Spleen (tissue), 11 donors: ENCODE measurements around the gene MAPK1. TPM values are rescaled to one million over a fixed set of nuclear protein-coding genes. Genes with fewer than 3 reads are reported as not detected.
A peak's percentile ranks its signal among the peaks of the same experiment; 100 is the strongest.
"Not testable (repeated sequence)": the region's sequence is repeated elsewhere in the genome, so short reads cannot be mapped to it uniquely, and the experiment has no call there.

ENCODE experiments used
- DNase-seq: peaks from one replicate; pipeline ENCODE4 v3.0.0-alpha.2; 2020
- H3K27ac ChIP-seq, 8 donors: fragments of 200-600 bp; sonication (generic) in 7 of 8; 1 replicate in 4 of 8; 2 replicates in 4 of 8; pipeline versions ENCODE4 v1.5.0 to v1.8.0; 2016 to 2021; ENCODE audit warnings: inconsistent platforms in 4 of 8, mild to moderate bottlenecking in 4 of 8, moderate library complexity in 1 of 8
- H3K27me3 ChIP-seq, 7 donors: fragments of 200-600 bp; sonication (generic) in 6 of 7; replicated peaks in 1 of 7; 1 replicate in 4 of 7; 2 replicates in 3 of 7; pipeline versions ENCODE4 v1.5.0 to v1.8.0; 2016 to 2021; ENCODE audit warnings: inconsistent platforms in 3 of 7, mild to moderate bottlenecking in 1 of 7
- H3K36me3 ChIP-seq, 6 donors: fragments of 200-600 bp; sonication (generic) in 5 of 6; 1 replicate in 4 of 6; 2 replicates in 2 of 6; pipeline versions ENCODE4 v1.5.0 to v1.8.0; 2016 to 2021; ENCODE audit warnings: inconsistent platforms in 2 of 6
- H3K4me1 ChIP-seq, 6 donors: fragments of 200-600 bp; sonication (generic) in 5 of 6; 1 replicate in 3 of 6; 2 replicates in 3 of 6; pipeline versions ENCODE4 v1.5.0 to v1.8.0; 2016 to 2021; ENCODE audit warnings: inconsistent platforms in 3 of 6
- H3K4me3 ChIP-seq, 8 donors: fragments of 200-600 bp; sonication (generic) in 7 of 8; 1 replicate in 4 of 8; 2 replicates in 4 of 8; pipeline versions ENCODE4 v1.5.0 to v1.8.0; 2016 to 2021; ENCODE audit warnings: inconsistent platforms in 4 of 8, mild to moderate bottlenecking in 4 of 8, moderate library complexity in 2 of 8
- H3K9me3 ChIP-seq, 8 donors: fragments of 200-600 bp; sonication (generic) in 7 of 8; 1 replicate in 4 of 8; 2 replicates in 4 of 8; pipeline versions ENCODE4 v1.5.0 to v1.8.0; 2016 to 2021; ENCODE audit warnings: inconsistent platforms in 4 of 8
- POLR2A ChIP-seq, 3 donors: fragments of 450-650 bp; IDR thresholded peaks; one replicate each; pipeline ENCODE4 v1.5.1; 2017; ENCODE audit warnings: antibody characterized with exemption in 3 of 3, mild to moderate bottlenecking in 1 of 3
- POLR2AphosphoS5 ChIP-seq, 3 donors: sonication (generic); formaldehyde crosslinking; IDR thresholded peaks; one replicate each; pipeline ENCODE4 v1.5.1; 2017; ENCODE audit warnings: antibody characterized with exemption in 3 of 3
- WGBS, 5 donors: extraction: QIAGEN DNeasy Blood & Tissue Kit in 3 of 5; methylation state at CpG; one replicate each; pipeline versions ENCODE4 v1.1.5 to v1.1.7; 2013 to 2018; 5-methylcytosine and 5-hydroxymethylcytosine counted together
- intact Hi-C: fragments of 100-400 bp; cut with DNase I; formaldehyde crosslinking; loops from one replicate; pipeline ENCODE4 v1.15.0; 2023; ENCODE audit warnings: low total_unique reads
- polyA plus RNA-seq, 3 donors: library from polyadenylated mRNA; stranded (reverse); fragments of 200-250 nt; gene quantifications; one replicate each; pipeline ENCODE4 v1.2.1, GENCODE V29; 2013
- total RNA-seq, 7 donors: library from RNA; depleted of rRNA in 3 of 7; stranded (reverse); fragments of >200 nt in 3 of 7; fragmentation: NEBNext Ultra II Directional in 4 of 7; extraction: Animal tissue kit (Norgen Biotek cat#: 25700) in 4 of 7; gene quantifications; one replicate each; pipeline versions ENCODE4 v1.1.0 to v1.2.1, GENCODE V29; 2016 to 2021
- TF ChIP-seq, protein P1 (sequence below), 11 experiments: fragments of 200-600 bp in 7 of 11; fragments of 450-650 bp in 4 of 11; sonication (generic) in 4 of 11; IDR thresholded peaks in 8 of 11; conservative IDR thresholded peaks in 3 of 11; 1 replicate in 7 of 11; 2 replicates in 4 of 11; pipeline versions ENCODE4 v1.4.0 to v1.8.0; 2016 to 2021; ENCODE audit warnings: antibody characterized with exemption in 11 of 11, inconsistent platforms in 4 of 11, mild to moderate bottlenecking in 1 of 11
- donor health status: healthy with polysubstance abuse.
- donor health status: DM: no; HTN: no; CAD: no; lungs with moderate emphysema.
- donor health status: DM: no; HTN: no; CAD: no.
- donor health status: Bipolar disorder and iron deficiency.
- donor health status: healthy.
- donor health status: DM: no; HTN: no; CAD: no.
- donor health status: DM: yes; HTN: yes; CAD: no.

The MAPK1 gene
- total and polyA plus RNA-seq, 10 donors = 11.6 to 165 (median 106) TPM

DNA sequence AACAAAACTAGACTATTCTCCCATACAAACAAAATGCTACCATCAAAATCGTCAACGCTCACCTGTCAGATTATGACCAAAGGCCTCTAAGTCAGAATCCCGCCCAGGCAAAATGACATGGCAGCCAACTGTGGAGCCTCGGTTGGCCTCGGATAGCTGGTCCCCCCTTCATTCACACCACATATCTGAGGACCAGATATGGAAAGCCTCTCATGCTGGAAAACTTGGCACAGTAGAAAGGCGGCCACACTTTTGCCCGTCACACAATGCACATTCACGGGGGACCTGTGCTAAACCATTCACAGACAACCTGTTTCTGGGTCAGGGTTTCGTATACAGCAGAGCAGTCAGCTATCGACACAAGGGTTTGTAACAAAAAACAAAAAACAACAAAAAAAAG lies 11.2 kb downstream of the MAPK1 start:
- Histone ChIP-seq H3K4me3 (peak overlapping the region in 1 of 8 donors; percentile 8), H3K36me3 (peaks cover 0 to 8% (median 0%) of the 10 kb centered on the region in 6 donors), H3K4me1 (peaks cover 30 to 99% (median 86%) of the 10 kb centered on the region in 6 donors), H3K9me3 (no peaks in the 10 kb centered on the region), H3K27me3 (no peaks in the 10 kb centered on the region), H3K27ac (peak overlapping the region in 6 of 8 donors; percentile 12 to 96 (median 51))
- no peak for DNase-seq
- intact Hi-C loops = no loop called here
- TF ChIP-seq POLR2A (IDR thresholded peaks at IDR 0.05) (no peak), POLR2AphosphoS5 (IDR thresholded peaks at IDR 0.05) (no peak)
- TF ChIP-seq, protein P1, sequence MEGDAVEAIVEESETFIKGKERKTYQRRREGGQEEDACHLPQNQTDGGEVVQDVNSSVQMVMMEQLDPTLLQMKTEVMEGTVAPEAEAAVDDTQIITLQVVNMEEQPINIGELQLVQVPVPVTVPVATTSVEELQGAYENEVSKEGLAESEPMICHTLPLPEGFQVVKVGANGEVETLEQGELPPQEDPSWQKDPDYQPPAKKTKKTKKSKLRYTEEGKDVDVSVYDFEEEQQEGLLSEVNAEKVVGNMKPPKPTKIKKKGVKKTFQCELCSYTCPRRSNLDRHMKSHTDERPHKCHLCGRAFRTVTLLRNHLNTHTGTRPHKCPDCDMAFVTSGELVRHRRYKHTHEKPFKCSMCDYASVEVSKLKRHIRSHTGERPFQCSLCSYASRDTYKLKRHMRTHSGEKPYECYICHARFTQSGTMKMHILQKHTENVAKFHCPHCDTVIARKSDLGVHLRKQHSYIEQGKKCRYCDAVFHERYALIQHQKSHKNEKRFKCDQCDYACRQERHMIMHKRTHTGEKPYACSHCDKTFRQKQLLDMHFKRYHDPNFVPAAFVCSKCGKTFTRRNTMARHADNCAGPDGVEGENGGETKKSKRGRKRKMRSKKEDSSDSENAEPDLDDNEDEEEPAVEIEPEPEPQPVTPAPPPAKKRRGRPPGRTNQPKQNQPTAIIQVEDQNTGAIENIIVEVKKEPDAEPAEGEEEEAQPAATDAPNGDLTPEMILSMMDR (IDR thresholded peaks at IDR 0.05 in 8 of 11, conservative IDR thresholded peaks at IDR 0.05 in 3 of 11) = no peak
- WGBS, 5 donors = 87 to 96% (median 90%) methylated on average over 10 of the region's 10 CpGs

DNA sequence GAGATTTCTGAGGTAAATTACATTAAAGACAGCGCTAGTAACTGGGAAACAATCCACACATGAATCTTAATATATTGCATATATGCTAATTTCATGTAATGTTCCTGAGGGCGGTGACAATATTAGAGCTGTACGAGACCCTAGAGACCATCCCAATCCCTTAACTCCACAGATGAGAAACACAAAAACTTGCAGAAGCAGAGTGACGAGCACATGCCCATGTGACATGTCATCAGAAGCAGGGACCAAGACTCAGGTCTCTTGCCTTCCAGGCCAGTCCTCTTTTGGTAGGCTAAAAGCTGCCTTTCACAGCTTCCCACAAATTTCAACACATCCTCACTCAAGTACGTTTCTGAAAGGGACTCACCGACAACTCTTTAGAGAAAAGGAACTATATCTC lies 11.8 kb downstream of the MAPK1 start:
- H3K36me3 ChIP-seq = peaks cover 0 to 8% (median 0%) of the 10 kb centered on the region in 6 donors

DNA sequence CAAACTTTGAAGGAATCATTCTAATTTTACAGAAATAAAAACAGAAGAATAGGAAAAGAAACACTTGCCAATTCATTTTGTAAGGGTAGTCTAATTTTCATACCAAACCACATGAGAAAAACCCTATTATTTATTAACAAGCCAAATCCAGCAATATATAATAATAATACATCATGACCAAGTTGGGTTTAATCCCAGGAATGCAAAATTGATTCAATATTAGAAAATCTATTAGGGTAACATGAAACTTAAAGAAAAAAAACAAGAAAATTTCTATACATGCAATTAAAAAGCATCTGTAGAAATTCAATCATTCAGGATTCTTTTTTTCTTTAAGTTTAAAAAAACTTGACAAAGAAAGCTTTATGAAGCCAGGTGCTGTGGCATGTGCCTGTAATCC lies 16.8 kb downstream of the MAPK1 start:
- peaks cover 0 to 8% (median 0%) of the 10 kb centered on the region in 6 donors for H3K36me3 ChIP-seq
- no peak overlapping the region for H3K4me3 ChIP-seq
- H3K27ac ChIP-seq = no peak overlapping the region
- peaks cover 9 to 99% (median 80%) of the 10 kb centered on the region in 6 donors for H3K4me1 ChIP-seq
- intact Hi-C loops = no loop called here
- H3K9me3 ChIP-seq = no peaks in the 10 kb centered on the region
- TF ChIP-seq POLR2A (IDR thresholded peaks at IDR 0.05) (no peak), POLR2AphosphoS5 (IDR thresholded peaks at IDR 0.05) (no peak)
- TF ChIP-seq, protein P1 (IDR thresholded peaks at IDR 0.05 in 8 of 11, conservative IDR thresholded peaks at IDR 0.05 in 3 of 11) = no peak
- no peaks in the 10 kb centered on the region for H3K27me3 ChIP-seq
- DNase-seq = no peak

More for the DNA sequence above, 11.8 kb downstream of the MAPK1 start:
- TF ChIP-seq POLR2AphosphoS5 (IDR thresholded peaks at IDR 0.05) (no peak), POLR2A (IDR thresholded peaks at IDR 0.05) (no peak)
- WGBS, 5 donors = 52 to 74% (median 64%) methylated on average over 6 of the region's 6 CpGs
- H3K27me3 ChIP-seq = no peaks in the 10 kb centered on the region
- no peaks in the 10 kb centered on the region for H3K9me3 ChIP-seq
- H3K4me3 ChIP-seq = peak overlapping the region in 1 of 8 donors; percentile 8
- peak overlapping the region in 6 of 8 donors; percentile 12 to 96 (median 51) for H3K27ac ChIP-seq
- no peak for DNase-seq
- intact Hi-C loops = no loop called here
- H3K4me1 ChIP-seq = peaks cover 30 to 99% (median 86%) of the 10 kb centered on the region in 6 donors

DNA sequence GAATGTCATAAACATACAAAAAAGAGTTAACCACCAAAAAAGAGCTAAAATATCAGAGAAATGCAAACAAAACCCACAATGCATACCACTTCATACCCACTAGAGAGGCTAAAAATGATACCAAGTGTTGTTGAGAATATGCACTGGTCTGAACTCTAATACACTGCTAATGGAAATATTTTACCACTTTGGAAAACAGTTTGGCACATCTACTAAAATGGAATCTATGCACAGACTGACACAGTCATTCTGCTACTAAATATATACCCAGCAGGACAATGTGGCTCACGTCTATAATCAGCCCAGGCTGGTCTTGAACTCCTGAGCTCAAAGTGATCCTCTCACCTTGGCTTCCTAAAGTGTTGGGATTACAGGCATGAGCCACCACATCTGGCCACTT lies 18.0 kb downstream of the MAPK1 start:
- intact Hi-C loops = no loop called here
- DNase-seq = no peak
- 40 to 53% (median 50%) methylated on average over 1 of the region's 1 CpG for WGBS, 5 donors
- TF ChIP-seq POLR2A (IDR thresholded peaks at IDR 0.05) (no peak), POLR2AphosphoS5 (IDR thresholded peaks at IDR 0.05) (no peak)
- TF ChIP-seq, protein P1 (IDR thresholded peaks at IDR 0.05 in 8 of 11, conservative IDR thresholded peaks at IDR 0.05 in 3 of 11) = no peak
- H3K27ac ChIP-seq = peak overlapping the region in 2 of 8 donors; percentile 28 to 40
- H3K36me3 ChIP-seq = peaks cover 0 to 8% (median 0%) of the 10 kb centered on the region in 6 donors
- no peak overlapping the region for H3K4me3 ChIP-seq
- H3K4me1 ChIP-seq = peaks cover 5 to 99% (median 80%) of the 10 kb centered on the region in 6 donors
- H3K9me3 ChIP-seq = no peaks in the 10 kb centered on the region
- H3K27me3 ChIP-seq = no peaks in the 10 kb centered on the region

DNA sequence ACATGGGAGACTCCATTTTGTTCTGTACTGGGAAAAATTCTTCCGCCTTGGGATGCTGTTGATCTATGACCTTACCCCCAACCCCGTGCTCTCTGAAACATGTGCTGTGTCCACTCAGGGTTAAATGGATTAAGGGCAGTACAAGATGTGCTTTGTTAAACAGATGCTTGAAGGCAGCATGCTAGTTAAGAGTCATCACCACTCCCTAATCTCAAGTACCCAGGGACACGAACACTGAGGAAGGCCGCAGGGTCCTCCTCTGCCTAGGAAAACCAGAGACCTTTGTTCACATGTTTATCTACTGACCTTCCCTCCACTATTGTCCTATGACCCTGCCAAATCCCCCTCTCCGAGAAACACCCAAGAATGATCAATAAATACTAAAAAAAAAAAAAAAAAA lies 19.4 kb downstream of the MAPK1 start:
- H3K36me3 ChIP-seq, H3K4me3 ChIP-seq, H3K9me3 ChIP-seq, DNase-seq, intact Hi-C loops, H3K27me3 ChIP-seq: not testable (repeated sequence)
- 62 to 87% (median 77%) methylated on average over 5 of the region's 5 CpGs for WGBS, 5 donors
- Histone ChIP-seq H3K4me1 (peaks cover 5 to 99% (median 79%) of the 10 kb centered on the region in 6 donors), H3K27ac (peak overlapping the region in 1 of 8 donors; percentile 52)
